ENCODE results near the gene RAB5B. TPM values are rescaled to one million over a fixed set of nuclear protein-coding genes. Genes with fewer than 3 reads are reported as not detected.
"Not testable (repeated sequence)": the region's sequence is repeated elsewhere in the genome, so short reads cannot be mapped to it uniquely, and the experiment has no call there.

Gene RAB5B
- total RNA-seq, 1 donor, result 82.9 TPM

DNA sequence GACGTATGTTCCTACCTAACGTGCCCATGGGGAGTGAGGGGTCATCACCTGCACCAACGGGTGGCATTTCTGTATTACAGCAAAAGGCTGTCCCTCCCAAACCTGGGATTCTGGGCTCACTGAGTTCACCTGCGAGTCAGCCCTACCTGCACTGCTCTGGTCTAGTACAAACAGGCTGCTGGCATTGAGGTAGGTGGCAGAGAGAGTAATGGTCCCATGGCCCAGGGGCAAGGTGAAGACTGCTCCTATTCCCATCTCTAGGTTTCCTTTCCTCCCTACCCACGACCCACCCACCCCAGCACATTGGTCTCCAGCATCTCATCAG is 23.6 kb downstream of the RAB5B start:
- Histone ChIP-seq H3K4me3 (ENCODE audit: insufficient read depth, low read length) (peak overlapping the region; percentile 96), H3K79me2 (ENCODE audit: insufficient read depth, low read length) (peaks cover 12% of the 10 kb centered on the region), H3K4me1 (ENCODE audit: insufficient read depth, low read length) (peaks cover 14% of the 10 kb centered on the region), H3K27me3 (ENCODE audit: insufficient read depth, low read length) (no peaks in the 10 kb centered on the region), H3K27ac (ENCODE audit: low read depth, low read length) (peak overlapping the region; percentile 71), H3K9me3 (ENCODE audit: low read depth, low read length) (no peaks in the 10 kb centered on the region), H4K20me1 (ENCODE audit: insufficient read depth, low read length) (no peaks in the 10 kb centered on the region), H2AFZ (ENCODE audit: low read length) (peak overlapping the region; percentile 96), H3K36me3 (ENCODE audit: insufficient read depth, low read length) (peaks cover 26% of the 10 kb centered on the region), H3K4me2 (ENCODE audit: insufficient read depth, low read length) (peak overlapping the region; percentile 92)
- DNase-seq (ENCODE audit: insufficient read length, low spot score, missing footprints), result peak; percentile 52
- TF ChIP-seq, protein P1, sequence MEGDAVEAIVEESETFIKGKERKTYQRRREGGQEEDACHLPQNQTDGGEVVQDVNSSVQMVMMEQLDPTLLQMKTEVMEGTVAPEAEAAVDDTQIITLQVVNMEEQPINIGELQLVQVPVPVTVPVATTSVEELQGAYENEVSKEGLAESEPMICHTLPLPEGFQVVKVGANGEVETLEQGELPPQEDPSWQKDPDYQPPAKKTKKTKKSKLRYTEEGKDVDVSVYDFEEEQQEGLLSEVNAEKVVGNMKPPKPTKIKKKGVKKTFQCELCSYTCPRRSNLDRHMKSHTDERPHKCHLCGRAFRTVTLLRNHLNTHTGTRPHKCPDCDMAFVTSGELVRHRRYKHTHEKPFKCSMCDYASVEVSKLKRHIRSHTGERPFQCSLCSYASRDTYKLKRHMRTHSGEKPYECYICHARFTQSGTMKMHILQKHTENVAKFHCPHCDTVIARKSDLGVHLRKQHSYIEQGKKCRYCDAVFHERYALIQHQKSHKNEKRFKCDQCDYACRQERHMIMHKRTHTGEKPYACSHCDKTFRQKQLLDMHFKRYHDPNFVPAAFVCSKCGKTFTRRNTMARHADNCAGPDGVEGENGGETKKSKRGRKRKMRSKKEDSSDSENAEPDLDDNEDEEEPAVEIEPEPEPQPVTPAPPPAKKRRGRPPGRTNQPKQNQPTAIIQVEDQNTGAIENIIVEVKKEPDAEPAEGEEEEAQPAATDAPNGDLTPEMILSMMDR (IDR thresholded peaks at IDR 0.05; ENCODE audit: extremely low read depth, low read depth, low read length), result no peak

DNA sequence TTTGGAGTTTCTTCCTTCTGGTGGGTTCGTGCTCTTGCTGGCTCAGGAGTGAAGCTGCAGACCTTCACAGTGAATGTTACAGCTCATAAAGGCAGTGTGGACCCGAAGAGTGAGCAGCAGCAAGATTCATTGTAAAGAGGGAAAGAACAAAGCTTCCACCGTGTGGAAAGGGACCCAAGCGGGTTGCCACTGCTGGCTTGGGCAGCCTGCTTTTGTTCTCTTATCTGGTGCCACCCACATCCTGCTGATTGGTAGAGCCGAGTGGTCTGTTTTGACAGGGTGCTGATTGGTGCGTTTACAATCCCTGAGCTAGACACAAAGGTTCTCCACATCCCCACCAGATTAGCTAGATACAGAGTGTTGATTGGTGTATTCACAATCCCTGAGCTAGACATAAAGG is 25.6 kb downstream of the RAB5B start:
- H2AFZ ChIP-seq (ENCODE audit: low read length), result not testable (repeated sequence)

DNA sequence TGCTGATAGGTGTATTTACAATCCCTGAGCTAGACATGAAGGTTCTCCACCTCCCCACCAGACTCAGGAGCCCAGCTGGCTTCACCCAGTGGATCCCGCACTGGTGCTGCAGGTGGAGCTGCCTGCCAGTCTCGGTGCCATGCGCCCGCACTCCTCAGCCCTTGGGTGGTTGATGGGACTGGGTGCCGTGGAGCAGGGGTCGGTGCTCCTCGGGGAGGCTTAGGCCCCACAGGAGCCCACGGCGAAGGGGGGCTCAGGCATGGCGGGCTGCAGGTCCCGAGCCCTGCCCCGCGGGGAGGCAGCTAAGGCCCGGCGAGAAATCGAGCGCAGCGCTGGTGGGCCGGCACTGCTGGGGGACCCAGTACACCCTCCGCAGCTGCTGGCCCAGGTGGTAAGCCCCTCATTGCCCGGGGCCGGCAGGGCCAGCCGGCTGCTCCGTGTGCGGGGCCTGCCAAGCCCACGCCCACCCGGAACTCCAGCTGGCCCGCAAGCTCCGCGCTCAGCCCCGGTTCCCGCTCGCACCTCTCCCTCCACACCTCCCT is 26.2 kb downstream of the RAB5B start:
- Histone ChIP-seq H3K36me3 (ENCODE audit: insufficient read depth, low read length) (peaks cover 10% of the 10 kb centered on the region), H3K79me2 (ENCODE audit: insufficient read depth, low read length) (peaks cover 12% of the 10 kb centered on the region), H3K4me1 (ENCODE audit: insufficient read depth, low read length) (peaks cover 14% of the 10 kb centered on the region)
- not testable (repeated sequence) for H4K20me1 ChIP-seq (ENCODE audit: insufficient read depth, low read length); H3K4me3 ChIP-seq (ENCODE audit: insufficient read depth, low read length); H3K27ac ChIP-seq (ENCODE audit: low read depth, low read length); H2AFZ ChIP-seq (ENCODE audit: low read length); H3K4me2 ChIP-seq (ENCODE audit: insufficient read depth, low read length); H3K9me3 ChIP-seq (ENCODE audit: low read depth, low read length); DNase-seq (ENCODE audit: insufficient read length, low spot score, missing footprints); H3K27me3 ChIP-seq (ENCODE audit: insufficient read depth, low read length)

More for the DNA sequence above, 25.6 kb downstream of the RAB5B start:
- not testable (repeated sequence) for H3K9me3 ChIP-seq (ENCODE audit: low read depth, low read length); H3K4me3 ChIP-seq (ENCODE audit: insufficient read depth, low read length); DNase-seq (ENCODE audit: insufficient read length, low spot score, missing footprints); H4K20me1 ChIP-seq (ENCODE audit: insufficient read depth, low read length); H3K4me2 ChIP-seq (ENCODE audit: insufficient read depth, low read length); H3K27ac ChIP-seq (ENCODE audit: low read depth, low read length); H3K27me3 ChIP-seq (ENCODE audit: insufficient read depth, low read length)
- H3K4me1 ChIP-seq (ENCODE audit: insufficient read depth, low read length), result peaks cover 14% of the 10 kb centered on the region
- peaks cover 13% of the 10 kb centered on the region for H3K36me3 ChIP-seq (ENCODE audit: insufficient read depth, low read length)
- peaks cover 12% of the 10 kb centered on the region for H3K79me2 ChIP-seq (ENCODE audit: insufficient read depth, low read length)

DNA sequence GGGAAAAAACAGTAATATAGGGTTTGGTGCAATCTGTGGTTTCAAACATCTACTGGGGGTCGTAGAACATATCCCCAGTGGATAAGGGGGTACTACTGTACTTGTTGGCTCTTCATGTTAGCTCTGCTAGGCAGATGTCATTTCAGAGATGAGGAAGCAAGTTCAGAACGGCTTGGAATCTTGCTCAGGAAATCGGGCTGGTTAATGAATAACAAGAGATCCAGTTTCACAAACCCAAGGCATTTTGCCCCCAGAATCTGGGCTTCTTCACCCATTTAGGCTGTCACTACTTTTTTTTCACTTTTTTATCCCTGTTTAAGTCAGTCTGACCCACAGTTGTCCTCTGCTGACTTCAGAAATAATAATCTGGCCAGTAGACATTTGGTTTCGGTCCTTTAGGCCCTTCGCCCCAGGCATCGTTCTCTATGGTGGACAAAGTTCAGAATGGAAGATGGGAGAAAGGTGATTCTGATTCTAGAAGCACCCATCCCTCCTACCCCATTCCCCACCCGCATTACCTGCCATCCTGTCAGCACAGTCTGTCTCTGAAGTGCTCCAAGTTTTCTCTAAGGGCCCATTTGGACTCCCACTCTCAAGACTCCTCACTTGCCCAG is 27.7 kb downstream of the RAB5B start:
- H3K4me2 ChIP-seq (ENCODE audit: insufficient read depth, low read length), result no peak overlapping the region
- no peaks in the 10 kb centered on the region for H3K27me3 ChIP-seq (ENCODE audit: insufficient read depth, low read length)
- no peak overlapping the region for H3K27ac ChIP-seq (ENCODE audit: low read depth, low read length)
- no peak overlapping the region for H3K4me3 ChIP-seq (ENCODE audit: insufficient read depth, low read length)
- peaks cover 10% of the 10 kb centered on the region for H3K36me3 ChIP-seq (ENCODE audit: insufficient read depth, low read length)
- peaks cover 12% of the 10 kb centered on the region for H3K79me2 ChIP-seq (ENCODE audit: insufficient read depth, low read length)
- no peaks in the 10 kb centered on the region for H4K20me1 ChIP-seq (ENCODE audit: insufficient read depth, low read length)
- H3K9me3 ChIP-seq (ENCODE audit: low read depth, low read length), result no peaks in the 10 kb centered on the region
- no peak overlapping the region for H2AFZ ChIP-seq (ENCODE audit: low read length)
- peaks cover 10% of the 10 kb centered on the region for H3K4me1 ChIP-seq (ENCODE audit: insufficient read depth, low read length)
- DNase-seq (ENCODE audit: insufficient read length, low spot score, missing footprints), result peak; percentile 22
- TF ChIP-seq, protein P1 (IDR thresholded peaks at IDR 0.05; ENCODE audit: extremely low read depth, low read depth, low read length), result no peak

DNA sequence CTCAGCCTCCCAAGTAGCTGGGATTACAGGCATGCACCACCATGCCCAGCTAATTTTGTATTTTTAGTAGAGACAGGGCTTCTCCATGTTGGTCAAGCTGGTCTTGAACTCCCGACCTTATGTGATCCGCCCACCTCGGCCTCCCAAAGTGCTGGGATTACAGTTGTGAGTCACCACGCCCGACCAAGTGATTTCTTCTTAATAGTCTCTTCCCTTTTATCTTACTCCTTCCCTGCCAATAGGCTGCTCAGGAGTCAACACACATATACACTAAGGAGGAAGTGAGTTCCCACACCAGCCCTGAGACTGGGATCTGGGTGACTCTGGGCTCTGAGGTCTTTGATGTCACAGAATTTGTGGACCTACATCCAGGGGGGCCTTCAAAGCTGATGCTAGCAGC is 29.5 kb downstream of the RAB5B start:
- not testable (repeated sequence) for H3K4me1 ChIP-seq (ENCODE audit: insufficient read depth, low read length); H3K27me3 ChIP-seq (ENCODE audit: insufficient read depth, low read length); DNase-seq (ENCODE audit: insufficient read length, low spot score, missing footprints)

More for the DNA sequence above, 29.5 kb downstream of the RAB5B start:
- H3K36me3 ChIP-seq (ENCODE audit: insufficient read depth, low read length), result peaks cover 10% of the 10 kb centered on the region
- not testable (repeated sequence) for H3K27ac ChIP-seq (ENCODE audit: low read depth, low read length); H2AFZ ChIP-seq (ENCODE audit: low read length); H4K20me1 ChIP-seq (ENCODE audit: insufficient read depth, low read length); H3K9me3 ChIP-seq (ENCODE audit: low read depth, low read length); H3K79me2 ChIP-seq (ENCODE audit: insufficient read depth, low read length); H3K4me2 ChIP-seq (ENCODE audit: insufficient read depth, low read length); H3K4me3 ChIP-seq (ENCODE audit: insufficient read depth, low read length)

Measured in osteoblast (primary cell).